Heart right ventricle (tissue), 16 donors: ENCODE data around the gene MDN1. TPM values are rescaled to one million over a fixed set of nuclear protein-coding genes. Genes with fewer than 3 reads are reported as not detected.
A peak's percentile ranks its signal among the peaks of the same experiment; 100 is the strongest.
"Not testable (repeated sequence)": the region's sequence is repeated elsewhere in the genome, so short reads cannot be mapped to it uniquely, and the experiment has no call there.

Source experiments
- ATAC-seq, 8 donors: fragments of 200-7000 bp; cut with Tn5 transposase; one replicate each; pipeline ENCODE4 v1.9.1; 2020; ENCODE audit warnings: mild to moderate bottlenecking in 8 of 8, moderate library complexity in 8 of 8, moderate number of reproducible peaks in 1 of 8
- DNase-seq, 2 donors: peaks; one replicate each; pipeline ENCODE4 v3.0.0-alpha.2; 2020
- H3K27ac ChIP-seq, 10 donors: fragments of 200-600 bp; sonication (generic) in 2 of 10; one replicate each; pipeline versions ENCODE4 v1.5.0 to v1.8.0; 2020 to 2022; ENCODE audit warnings: mild to moderate bottlenecking in 3 of 10
- H3K27me3 ChIP-seq, 7 donors: fragments of 200-600 bp; one replicate each; pipeline ENCODE4 v1.8.0; 2021 to 2022; ENCODE audit warnings: mild to moderate bottlenecking in 2 of 7
- H3K36me3 ChIP-seq, 9 donors: fragments of 200-600 bp; sonication (generic) in 1 of 9; one replicate each; pipeline versions ENCODE4 v1.5.0 to v1.8.0; 2020 to 2022; ENCODE audit warnings: mild to moderate bottlenecking in 2 of 9
- H3K4me1 ChIP-seq, 9 donors: fragments of 200-600 bp; sonication (generic) in 1 of 9; one replicate each; pipeline versions ENCODE4 v1.5.0 to v1.8.0; 2020 to 2022; ENCODE audit warnings: mild to moderate bottlenecking in 4 of 9
- H3K4me3 ChIP-seq, 10 donors: fragments of 200-600 bp; sonication (generic) in 2 of 10; one replicate each; pipeline versions ENCODE4 v1.5.0 to v1.8.0; 2020 to 2022; ENCODE audit warnings: mild to moderate bottlenecking in 7 of 10, moderate library complexity in 2 of 10
- H3K9me3 ChIP-seq, 11 donors: fragments of 200-600 bp in 10 of 11; sonication (generic) in 2 of 11; one replicate each; pipeline versions ENCODE4 v1.5.0 to v1.8.0; 2013 to 2022; ENCODE audit warnings: mild to moderate bottlenecking in 2 of 11, control low read depth in 1 of 11, moderate library complexity in 1 of 11
- WGBS, 2 donors: extraction: QIAGEN DNeasy Blood & Tissue Kit; methylation state at CpG; one replicate each; pipeline ENCODE4 v1.1.7; 2013; ENCODE audit warnings: inconsistent platforms in 1 of 2; 5-methylcytosine and 5-hydroxymethylcytosine counted together
- intact Hi-C, 10 donors: fragments of 100-400 bp; cut with DNase I; formaldehyde crosslinking; loops; one replicate each; pipeline versions ENCODE4 v1.11.1 to v1.14.2; 2022
- polyA plus RNA-seq, 2 donors: library from polyadenylated mRNA; stranded (reverse); fragments of 200-250 nt; gene quantifications; one replicate each; pipeline ENCODE4 v1.2.3, GENCODE V29; 2013
- total RNA-seq, 10 donors: library from RNA; stranded (reverse); fragmentation: NEBNext Ultra II Directional in 3 of 10; extraction: Animal tissue kit (Norgen Biotek cat#: 25700) in 3 of 10; gene quantifications; one replicate each; pipeline versions ENCODE4 v1.2.1 to v1.2.4, GENCODE V29; 2021 to 2023
- TF ChIP-seq, protein P1 (sequence below), 9 donors: fragments of 200-600 bp; sonication (generic) in 2 of 9; IDR thresholded peaks; one replicate each; pipeline versions ENCODE4 v1.5.0 to v1.8.0; 2021 to 2022; ENCODE audit warnings: antibody characterized with exemption in 9 of 9, mild to moderate bottlenecking in 5 of 9, moderate library complexity in 1 of 9
- donor health status: Arrhythmogenic right ventricular cardiomyopathy.
- donor health status: ischemic (EF 13 %, LVEDD 7.1; RV severe dilation, severe dysfunction).
- donor health status: healthy with polysubstance abuse.
- donor health status: DM: no; HTN: yes; CAD: no.
- donor health status: DM: no; HTN: no; CAD: no.
- donor health status: ischemic (EF 25% LVEDD 6.9; RV normal size, moderate dysfunction).
- donor health status: ischemic (EF 25% LVEDD 5.7; RV mildly dilated, moderate dysfunction).
- donor health status: healthy.
- donor health status: DM: yes; HTN: yes; CAD: no.
- donor health status: Ischemic cardiomyopathy.
- donor health status: ischemic (EF 35%, LVEDD 5.7; RV mildly dilated, moderate dysfunction).
- donor health status: nonischemic (EF 11% LVEDD 7.7; RV severe dilation, severe dysfunction).
- donor health status: DM: yes; HTN: yes; CAD: no.
- donor health status: PGD.
- donor health status: ischemic (EF 29% LVEDD 5.4; RV normal size, mild dysfunction).
- donor health status: nonischemic (EF 23%, LVEDD 6.1; RV moderate dilation, normal function).

Gene MDN1
- total and polyA plus RNA-seq, 12 donors, result 8.6 to 41.2 (median 27.5) TPM

DNA sequence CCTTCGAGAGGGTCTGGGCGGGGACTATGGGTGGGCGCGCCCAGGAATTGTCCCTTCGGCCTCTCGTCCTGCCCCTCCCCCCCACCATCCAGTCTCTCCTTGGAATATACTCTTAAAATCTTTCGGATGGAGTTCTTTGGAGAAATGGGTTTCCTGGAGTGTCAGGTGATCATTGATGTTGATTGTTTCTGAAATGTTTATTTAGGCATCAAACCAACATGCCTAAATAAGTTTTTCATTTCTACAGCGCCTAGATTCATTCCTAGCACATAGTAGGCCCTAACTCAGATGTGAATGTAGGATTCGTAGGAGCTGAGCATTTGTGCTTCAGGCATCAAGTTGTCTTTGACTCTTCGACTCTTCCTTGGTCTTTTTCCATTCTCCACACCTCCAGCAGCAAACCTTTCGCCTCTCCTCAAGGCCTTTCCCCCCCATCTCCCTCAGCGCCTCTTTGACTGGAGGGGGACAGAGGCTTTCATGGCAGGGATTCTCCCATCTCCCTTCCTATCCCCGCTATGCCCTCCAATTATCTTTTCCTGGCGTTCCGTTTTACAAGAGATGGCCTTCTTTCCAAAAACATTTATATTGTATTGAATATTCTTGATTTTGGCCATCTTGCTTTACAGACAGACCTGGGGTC, 10.7 kb upstream of the MDN1 start:
- DNase-seq (no peak), ATAC-seq (no peak)
- TF ChIP-seq, protein P1, sequence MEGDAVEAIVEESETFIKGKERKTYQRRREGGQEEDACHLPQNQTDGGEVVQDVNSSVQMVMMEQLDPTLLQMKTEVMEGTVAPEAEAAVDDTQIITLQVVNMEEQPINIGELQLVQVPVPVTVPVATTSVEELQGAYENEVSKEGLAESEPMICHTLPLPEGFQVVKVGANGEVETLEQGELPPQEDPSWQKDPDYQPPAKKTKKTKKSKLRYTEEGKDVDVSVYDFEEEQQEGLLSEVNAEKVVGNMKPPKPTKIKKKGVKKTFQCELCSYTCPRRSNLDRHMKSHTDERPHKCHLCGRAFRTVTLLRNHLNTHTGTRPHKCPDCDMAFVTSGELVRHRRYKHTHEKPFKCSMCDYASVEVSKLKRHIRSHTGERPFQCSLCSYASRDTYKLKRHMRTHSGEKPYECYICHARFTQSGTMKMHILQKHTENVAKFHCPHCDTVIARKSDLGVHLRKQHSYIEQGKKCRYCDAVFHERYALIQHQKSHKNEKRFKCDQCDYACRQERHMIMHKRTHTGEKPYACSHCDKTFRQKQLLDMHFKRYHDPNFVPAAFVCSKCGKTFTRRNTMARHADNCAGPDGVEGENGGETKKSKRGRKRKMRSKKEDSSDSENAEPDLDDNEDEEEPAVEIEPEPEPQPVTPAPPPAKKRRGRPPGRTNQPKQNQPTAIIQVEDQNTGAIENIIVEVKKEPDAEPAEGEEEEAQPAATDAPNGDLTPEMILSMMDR (IDR thresholded peaks at IDR 0.05), result no peak
- H3K27me3 ChIP-seq, result no peaks in the 10 kb centered on the region
- H3K9me3 ChIP-seq, result no peaks in the 10 kb centered on the region
- peaks cover 0 to 29% (median 7%) of the 10 kb centered on the region in 9 donors for H3K36me3 ChIP-seq
- 6 to 9% methylated on average over 15 of the region's 15 CpGs for WGBS, 2 donors
- H3K27ac ChIP-seq, result peak overlapping the region; percentile 68 to 91 (median 86)
- intact Hi-C loops, result no loop called here
- H3K4me3 ChIP-seq, result peak overlapping the region; percentile 76 to 97 (median 94)
- peaks cover 7 to 23% (median 13%) of the 10 kb centered on the region in 9 donors for H3K4me1 ChIP-seq

DNA sequence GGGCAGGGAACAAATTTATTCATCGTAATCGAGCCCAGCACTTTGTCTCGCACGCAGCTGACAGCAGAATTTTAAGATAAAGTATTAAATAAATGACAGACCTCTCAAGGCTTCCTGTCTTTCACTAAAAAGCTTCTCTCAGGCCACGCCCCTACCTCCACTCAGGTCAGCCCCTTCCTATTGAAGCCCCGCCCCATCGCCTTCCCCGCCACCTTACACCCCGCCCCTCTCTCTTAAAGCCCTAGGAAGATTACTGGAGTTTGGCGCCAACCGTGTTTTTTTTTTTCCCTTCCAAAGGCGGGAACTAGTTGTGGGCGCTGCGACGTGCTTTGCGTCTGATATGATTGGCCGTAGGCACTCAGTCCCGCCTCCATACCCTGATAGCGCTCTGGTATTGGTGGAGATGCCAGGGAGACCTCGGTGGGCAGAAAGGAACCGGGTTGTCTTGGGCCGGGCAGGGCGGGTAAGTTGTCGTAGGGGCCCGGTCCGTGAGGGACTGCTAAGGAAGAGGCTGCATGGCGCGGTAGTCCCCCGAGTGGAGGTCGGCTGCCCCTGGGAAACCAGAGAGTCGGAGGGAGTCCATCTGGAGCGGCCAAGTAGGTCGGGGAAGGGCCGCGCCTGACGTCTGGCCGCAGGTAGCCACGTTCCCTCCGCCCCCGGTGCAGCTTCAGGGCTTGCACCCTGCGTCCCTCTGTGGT, 10.0 kb upstream of the MDN1 start, which contains the start of gene CASP8AP2:
CASP8AP2 (plus strand) TSS at position 409 of the 698 bp plus-strand sequence.
- Histone ChIP-seq H3K4me1 (peaks cover 7 to 20% (median 13%) of the 10 kb centered on the region in 9 donors), H3K27me3 (no peaks in the 10 kb centered on the region), H3K9me3 (no peaks in the 10 kb centered on the region), H3K36me3 (peaks cover 0 to 27% (median 7%) of the 10 kb centered on the region in 9 donors), H3K27ac (peak within 1 kb of the TSS; percentile 68 to 91 (median 86)), H3K4me3 (peak within 1 kb of the TSS; percentile 76 to 97 (median 94))
- DNase-seq, result peak; percentile 88 to 93
- TF ChIP-seq, protein P1 (IDR thresholded peaks at IDR 0.05), result no peak
- intact Hi-C loops, result loop anchor here in 1 of 10 donors (1.0 kb wide), 1 partner anchor 10 kb away; the partner anchor contains the start of gene MDN1
- peak; percentile 97 to 99 (median 98) for ATAC-seq
- WGBS, 2 donors, result 0% methylated on average over 41 of the region's 41 CpGs

DNA sequence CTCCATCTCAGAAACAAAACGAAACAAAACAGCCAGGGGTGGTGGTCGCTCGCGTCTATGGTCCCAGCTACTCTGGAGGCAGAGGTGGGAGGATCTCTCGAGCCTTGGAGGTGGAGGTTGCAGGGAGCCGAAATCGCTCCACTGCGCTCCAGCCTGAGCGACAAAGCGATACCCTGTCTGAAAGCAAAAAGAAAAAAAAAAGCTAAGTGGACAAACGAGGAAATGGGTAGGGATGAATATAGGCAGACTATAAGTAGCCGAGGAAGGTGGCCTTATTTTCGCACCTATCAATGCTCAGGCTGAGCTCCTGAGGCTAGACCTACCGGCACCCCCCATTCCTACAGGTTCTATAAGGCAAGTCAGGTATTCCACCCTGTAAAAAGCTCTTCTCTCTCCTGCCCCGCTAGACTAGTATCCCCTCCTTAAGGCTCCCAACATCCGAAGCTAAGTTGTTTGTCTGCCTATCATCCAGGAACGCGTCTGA, 9.4 kb upstream of the MDN1 start:
- no peak for DNase-seq
- Histone ChIP-seq H3K27ac (peak overlapping the region; percentile 58 to 91 (median 83)), H3K4me3 (peak overlapping the region; percentile 43 to 97 (median 94)), H3K27me3 (no peaks in the 10 kb centered on the region), H3K9me3 (no peaks in the 10 kb centered on the region), H3K4me1 (peaks cover 7 to 20% (median 13%) of the 10 kb centered on the region in 9 donors), H3K36me3 (peaks cover 0 to 27% (median 7%) of the 10 kb centered on the region in 9 donors)
- whole genome bisulfite sequencing, 2 donors, result 3 to 11% methylated on average over 18 of the region's 18 CpGs
- TF ChIP-seq, protein P1 (IDR thresholded peaks at IDR 0.05), result no peak
- intact Hi-C loops, result loop anchor here in 1 of 10 donors (1.0 kb wide), 1 partner anchor 10 kb away; the partner anchor contains the start of gene MDN1
- peak; percentile 6 to 35 (median 23) for ATAC-seq

DNA sequence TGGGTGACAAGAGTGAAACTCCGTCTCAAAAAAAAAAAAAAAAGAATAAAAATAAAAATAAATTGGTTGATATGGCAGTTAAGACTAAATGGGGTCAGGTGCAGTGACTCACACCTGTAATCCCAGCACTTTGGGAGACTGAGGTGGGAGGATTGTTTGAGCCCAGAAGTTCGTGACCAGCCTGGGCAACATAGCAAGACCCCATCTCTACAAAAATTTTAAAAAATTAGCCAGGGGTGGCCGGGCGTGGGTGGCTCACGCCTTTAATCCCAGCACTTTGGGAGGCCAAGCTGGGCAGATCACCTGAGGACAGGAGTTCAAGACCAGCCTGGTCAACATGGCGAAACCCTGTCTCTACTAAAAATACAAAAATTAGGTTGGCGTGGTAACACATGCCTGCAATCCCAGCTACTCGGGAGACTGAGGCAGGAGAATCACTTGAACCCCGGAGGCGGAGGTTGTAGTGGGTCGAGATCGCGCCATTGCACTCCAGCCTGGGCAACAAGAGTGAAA, 8.9 kb upstream of the MDN1 start:
- ATAC-seq, DNase-seq, H3K9me3 ChIP-seq, H3K27me3 ChIP-seq, intact Hi-C loops: not testable (repeated sequence)
- Histone ChIP-seq H3K27ac (peak overlapping the region; percentile 58 to 91 (median 83)), H3K4me1 (peaks cover 7 to 20% (median 13%) of the 10 kb centered on the region in 9 donors), H3K4me3 (peak overlapping the region; percentile 43 to 97 (median 94)), H3K36me3 (peaks cover 0 to 25% (median 7%) of the 10 kb centered on the region in 9 donors)
- 69 to 72% methylated on average over 13 of the region's 13 CpGs for WGBS, 2 donors
